DMS114 treated with DMSO at 0.1 percent for 48 hours (cell line): ENCODE measurements around the gene TPCN2.

ENCODE experiments used
- DNase-seq: peaks from one replicate; lab custom pipeline; 2025; ENCODE audit not compliant: unreplicated experiment; lab: John Stamatoyannopoulos, UW

Gene TPCN2

DNA sequence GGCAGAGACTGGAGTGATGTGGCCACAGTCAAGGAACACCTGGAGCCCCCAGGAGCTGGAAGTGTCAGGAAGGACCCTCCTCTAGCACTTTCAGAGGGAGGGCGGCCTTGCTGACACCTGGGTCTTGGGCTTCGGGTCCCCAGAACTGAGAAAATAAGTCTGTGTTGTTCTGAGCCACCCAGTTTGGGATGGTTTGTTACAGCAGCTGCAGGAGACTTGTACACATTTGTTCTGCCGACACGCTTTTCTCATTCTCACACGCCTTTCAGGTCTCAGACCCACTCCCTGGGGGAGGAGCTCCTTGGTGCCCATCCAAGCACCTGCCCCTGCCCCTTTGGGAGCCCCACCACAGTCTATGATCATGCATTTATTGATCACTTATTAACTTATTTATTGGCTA is 59.8 kb downstream of the TPCN2 start:
- no peak for DNase-seq

DNA sequence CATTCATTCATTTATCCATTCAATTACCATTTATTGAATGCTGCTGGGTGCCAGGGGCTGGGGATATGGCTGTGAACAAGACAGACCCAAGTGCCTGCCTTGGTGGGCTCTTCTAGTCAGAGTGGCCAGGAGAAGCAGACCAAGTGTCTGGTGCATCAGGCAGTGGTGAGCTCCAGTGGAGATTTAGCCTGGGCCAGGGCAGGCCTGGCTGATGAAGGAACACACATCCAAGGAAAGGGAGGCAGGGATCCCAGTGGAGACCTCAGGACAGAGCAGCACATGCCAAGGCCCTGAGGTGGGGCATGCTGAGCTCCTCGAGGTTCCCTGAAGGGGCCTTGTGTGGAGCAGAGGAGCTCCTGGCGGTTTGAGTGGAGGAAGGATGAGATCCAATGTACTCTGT is 60.4 kb downstream of the TPCN2 start:
- no peak for DNase-seq

DNA sequence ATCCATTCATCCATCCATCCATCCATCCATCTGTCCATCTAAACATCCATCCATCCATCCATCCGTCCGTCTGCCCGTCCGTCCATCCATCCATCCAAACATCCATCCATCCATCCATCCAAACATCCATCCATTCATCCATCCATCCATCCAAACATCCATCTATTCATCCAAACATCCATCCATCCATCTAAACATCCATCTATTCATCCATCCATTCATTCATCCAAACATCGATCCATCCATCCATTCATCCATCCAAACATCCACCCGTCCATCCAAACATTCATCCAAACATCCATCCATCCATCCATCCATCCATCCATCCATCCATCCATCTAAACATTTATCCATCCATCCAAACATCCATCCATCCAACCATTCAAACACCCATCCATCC is 61.7 kb downstream of the TPCN2 start:
- DNase-seq: no peak

DNA sequence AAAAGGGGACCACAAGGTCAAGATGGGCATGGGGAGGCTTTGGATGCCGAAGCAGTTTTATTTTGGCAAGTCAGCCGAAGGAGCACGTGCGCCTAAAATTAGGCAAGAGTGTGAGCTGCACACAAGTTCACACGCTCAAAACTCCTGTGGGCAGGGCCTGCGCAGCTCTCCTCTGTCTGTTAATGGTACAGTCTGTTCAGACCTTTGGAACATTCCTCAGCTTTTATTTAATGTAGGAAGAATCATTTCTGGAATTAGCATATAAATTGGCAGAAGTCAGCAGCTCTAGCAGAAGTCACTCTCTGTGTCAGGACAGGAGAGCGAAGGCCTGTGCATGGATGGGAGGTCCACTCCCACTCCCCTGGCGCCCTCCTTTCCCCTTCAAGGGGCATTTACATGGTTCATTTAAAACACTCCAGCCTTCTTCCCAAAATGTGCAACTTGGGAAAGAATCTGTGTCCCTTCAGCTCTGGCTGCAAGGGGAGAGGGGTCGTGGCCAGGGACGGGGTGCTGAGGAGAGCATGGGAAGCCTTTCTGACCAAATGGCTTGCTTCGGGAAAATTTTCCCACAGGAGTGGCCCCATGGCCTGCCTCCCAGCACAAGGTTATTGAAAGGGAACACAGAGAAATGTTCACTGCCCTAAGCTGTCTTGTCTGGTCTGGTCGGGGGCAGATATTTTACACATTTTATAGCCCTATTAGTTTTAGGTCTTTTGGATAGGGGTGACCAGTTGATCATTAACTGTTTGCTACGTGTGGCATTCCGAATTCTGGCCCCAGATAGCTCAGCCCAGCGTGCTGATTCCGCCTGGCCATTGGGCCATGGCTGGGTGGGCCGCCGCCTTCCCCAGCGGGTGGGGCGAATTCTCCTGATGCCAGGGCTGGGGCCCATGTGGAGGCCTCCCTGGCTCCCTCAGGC is 63.2 kb downstream of the TPCN2 start:
- no peak for DNase-seq

DNA sequence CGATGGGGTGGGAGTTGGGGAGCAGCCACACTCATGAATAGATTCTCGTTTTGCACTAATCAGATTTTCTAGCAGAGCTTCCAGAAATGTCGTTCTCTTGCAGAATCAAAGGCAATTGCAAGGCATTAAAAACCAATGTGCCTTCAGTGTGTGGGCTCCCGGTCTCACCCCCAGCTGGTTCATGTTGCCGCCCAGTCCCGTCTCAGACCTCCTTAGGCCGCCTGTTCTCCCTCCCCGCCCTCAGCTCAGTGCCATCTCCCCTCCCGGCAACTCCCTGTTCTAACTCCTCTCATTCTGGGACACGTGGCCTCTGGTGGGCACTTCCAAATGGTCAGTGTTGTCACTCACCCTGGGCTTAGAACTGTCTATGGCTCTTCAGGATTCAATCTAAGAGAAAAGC is 64.5 kb downstream of the TPCN2 start:
- DNase-seq: no peak

DNA sequence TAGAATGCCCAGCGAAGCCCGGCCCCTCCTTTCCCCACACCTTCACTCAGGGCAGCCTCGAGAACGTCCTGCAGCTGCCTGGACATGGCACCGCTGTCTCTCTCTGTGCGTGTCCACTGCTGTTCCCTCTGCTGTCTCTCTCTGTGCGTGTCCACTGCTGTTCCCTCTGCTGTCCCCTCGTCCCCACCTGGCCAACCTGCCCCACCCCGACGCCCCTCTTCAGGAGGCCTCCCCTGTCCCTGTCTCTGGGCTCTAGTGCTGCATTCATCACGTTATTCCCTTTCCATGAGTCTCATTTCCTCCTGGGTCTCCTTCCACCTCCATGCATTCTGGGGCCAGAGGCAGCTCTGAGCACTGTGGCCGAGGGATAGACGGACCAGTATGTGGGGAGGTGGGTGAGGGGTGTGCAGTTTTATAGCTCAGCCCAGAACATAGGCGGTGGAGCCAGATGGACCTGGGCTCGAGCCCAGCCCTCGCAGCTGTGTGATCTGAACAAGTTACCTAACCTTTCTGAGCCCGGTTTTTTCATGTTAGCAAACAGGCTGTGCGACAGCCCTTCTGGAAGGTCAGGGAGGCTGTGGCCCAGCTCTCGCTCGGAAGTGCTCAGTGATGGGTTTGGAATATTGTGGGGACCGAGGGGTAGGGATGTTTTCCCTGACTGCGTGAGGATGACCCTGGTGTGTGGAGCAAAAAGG is 65.1 kb downstream of the TPCN2 start:
- DNase-seq: no peak

DNA sequence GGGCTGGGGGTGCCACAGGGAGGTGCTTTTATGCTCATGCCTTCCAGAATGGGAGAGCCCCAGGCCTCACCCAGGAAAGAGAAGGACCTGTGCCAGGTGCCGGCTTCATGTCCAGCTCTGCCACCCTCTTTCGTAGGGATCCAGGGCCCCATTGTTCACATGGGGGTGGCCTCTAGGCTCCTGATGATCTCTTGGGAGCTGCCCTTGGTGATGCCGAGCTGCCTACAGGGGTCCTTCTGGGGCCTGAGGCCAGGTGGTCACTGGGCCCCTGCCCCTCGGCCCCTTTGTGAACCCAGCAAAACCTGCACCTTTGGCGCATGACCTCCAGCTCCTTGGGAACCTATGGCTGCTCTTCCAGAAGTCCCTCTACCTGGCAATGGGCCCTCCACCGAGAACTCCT is 65.6 kb downstream of the TPCN2 start:
- DNase-seq: no peak

DNA sequence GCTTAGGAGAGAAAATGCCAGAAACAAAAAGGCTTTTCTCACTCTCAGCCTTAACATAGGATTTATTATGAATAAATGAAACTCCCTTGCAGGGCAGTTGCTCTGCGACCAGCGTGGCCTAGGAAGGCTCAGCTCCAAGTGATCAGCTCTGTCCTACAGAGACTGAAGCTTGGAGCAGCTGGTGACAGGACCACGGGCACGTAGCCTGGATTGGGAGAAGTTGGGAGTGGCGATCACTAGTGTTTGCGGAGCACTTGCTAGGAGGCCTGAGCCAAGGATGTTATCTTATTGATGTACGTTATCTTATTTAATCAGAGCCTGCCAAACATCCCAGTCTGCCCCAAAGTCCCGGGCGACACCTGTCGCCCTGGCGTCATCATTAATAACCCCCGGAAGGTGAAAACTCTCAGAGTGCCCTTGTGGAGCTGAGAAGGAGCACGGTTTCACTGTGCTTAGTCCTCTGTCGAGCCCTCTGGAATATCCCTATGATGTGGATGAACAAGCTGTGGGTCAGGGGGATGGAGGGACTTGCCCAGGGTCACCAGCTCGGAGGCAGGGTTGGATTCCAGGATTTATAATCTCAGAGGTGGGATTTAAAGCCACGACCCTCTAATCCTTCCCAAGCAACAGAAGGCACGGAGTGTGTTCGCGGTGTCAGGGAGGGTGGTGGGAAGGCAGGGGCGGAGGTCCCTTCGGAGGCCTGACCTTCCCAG is 66.2 kb downstream of the TPCN2 start:
- DNase-seq: no peak

DNA sequence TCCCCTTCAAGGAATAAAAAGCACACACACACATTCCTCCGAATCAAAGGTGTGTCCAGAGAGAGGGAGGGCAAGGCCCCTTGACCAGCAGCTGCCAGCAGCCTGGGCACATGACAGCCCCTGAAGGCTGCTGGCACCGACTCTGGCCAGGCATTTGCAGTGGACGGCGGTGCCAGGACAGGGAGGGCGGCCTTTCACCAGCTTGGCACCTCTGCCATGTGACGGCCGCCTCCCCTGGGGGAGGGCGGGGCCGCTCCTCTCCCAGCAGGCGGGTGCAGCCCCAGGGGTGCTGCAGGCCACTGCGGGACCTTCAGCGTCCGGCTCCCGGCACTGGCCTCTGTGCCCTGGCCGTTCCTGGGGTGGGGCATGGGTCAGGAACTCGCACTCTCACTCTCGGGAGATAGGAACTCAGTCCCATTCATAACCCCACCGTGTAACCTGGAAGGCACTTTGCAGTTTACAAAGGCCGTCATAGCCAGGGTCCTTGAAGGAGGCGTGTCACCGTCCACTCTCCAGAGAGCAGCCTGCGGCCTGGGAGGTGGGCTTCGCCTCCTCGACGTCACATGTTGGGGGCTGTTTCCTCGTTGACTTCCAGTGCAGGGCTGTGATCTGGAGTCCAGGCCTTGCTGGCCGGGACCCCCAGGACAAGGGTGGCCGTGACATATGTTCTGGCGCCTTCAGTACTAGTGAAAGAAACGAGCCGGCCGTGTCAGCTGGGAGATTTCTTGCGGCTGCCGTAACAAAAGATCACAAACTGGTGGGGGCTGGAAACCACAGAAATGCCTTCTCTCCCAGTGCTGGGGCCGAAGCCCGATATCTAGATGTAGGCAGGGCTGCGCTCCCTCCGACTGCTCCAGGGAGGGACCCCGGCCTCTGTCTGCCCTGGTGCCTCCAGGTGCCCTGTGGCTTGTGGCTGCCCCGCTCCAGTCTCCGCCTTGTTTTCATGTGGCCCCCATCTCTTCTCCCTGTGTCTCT is 67.1 kb downstream of the TPCN2 start:
- no peak for DNase-seq

DNA sequence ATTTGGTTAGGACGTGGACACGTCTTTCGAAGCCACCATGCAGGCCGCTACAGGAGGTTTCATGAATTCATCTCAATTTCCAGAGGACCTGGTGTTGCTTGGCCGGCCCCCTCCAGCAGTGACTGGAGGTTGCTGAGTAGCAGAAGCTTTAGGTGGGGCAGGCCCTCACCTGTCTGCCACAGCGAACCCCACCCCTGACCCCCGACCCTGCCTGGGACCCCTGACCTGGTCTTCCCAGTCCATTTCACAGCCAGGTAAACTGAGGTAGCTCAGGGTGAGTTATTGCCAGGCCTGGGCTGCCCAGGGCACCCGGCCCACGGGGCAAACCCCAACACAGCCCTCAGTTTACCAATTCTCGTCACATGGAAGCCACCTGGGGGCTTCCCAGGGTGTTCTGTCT is 67.9 kb downstream of the TPCN2 start:
- DNase-seq: no peak

DNA sequence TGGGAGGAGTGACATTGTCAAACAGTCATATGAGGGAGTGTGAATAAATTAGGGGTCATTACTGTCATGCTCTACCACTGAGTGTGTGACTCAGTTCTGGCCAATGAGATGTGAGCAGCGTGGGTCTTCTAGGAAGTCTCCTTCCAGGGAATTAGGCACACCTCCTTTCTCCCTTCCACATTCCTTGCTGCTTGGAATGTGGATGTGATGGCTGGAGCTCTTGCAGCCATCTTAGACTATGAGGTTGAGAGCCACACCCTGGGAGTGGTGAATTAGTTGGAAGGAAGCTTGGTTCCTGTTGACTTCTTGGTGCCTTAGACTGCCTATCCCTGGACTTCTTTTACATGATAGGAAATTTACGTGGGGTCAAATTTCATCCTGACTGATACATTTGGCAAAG is 70.5 kb downstream of the TPCN2 start:
- DNase-seq: no peak

DNA sequence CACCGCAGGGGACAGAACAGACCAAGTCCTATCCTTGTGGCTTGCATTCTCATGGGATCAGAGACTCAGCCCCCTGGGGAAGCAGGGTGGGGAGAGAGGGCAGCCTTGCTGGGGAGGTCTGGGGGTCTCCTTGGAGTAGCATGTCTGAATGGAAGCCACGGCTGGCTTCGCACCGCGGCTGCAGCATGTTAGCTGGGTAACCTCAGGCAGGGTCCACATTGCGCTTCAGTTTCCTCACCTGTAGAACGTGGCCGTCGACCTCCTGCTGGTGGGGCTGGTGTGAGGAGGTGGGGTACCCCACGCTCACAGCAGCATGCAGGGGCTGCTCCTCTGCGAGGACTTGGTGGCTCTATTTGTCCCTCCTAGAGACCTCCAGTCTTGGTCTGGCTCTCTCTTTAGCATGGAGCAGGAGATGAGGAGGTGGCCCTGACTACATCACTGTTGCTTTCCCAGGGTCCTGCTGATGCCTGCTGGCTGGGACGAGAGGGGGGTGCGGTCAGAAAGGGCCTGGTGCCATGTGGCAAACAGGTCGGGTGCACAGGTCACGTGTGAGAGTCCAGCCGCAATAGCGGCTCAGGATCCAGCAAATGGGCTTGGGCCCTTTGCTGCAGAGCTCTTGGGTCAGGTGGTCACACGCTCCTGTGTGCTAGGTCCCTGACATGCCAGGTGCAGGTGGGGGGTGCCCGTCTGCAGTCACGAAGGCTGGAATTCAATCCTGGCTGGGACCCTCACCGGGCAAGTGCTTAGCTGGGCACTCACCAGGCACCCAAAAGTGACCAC is 71.6 kb downstream of the TPCN2 start:
- no peak for DNase-seq

DNA sequence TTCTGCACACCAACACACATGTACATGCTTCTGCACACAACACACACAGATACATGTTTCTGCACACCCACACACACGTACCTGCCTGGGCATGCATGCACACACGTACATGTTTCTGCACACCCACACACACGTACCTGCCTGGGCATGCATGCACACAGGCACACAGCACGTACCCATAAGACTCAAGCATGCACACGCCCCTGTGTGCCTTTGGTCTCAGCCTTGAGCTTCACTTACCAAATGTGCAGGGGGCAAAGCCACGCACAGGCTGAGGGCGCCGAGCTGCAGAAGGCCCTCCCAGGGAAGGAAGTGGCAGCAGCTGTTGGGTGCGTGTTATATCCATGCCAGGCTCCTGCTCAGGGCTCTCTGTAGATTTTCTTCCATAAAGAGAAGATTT is 72.3 kb downstream of the TPCN2 start:
- DNase-seq: no peak

DNA sequence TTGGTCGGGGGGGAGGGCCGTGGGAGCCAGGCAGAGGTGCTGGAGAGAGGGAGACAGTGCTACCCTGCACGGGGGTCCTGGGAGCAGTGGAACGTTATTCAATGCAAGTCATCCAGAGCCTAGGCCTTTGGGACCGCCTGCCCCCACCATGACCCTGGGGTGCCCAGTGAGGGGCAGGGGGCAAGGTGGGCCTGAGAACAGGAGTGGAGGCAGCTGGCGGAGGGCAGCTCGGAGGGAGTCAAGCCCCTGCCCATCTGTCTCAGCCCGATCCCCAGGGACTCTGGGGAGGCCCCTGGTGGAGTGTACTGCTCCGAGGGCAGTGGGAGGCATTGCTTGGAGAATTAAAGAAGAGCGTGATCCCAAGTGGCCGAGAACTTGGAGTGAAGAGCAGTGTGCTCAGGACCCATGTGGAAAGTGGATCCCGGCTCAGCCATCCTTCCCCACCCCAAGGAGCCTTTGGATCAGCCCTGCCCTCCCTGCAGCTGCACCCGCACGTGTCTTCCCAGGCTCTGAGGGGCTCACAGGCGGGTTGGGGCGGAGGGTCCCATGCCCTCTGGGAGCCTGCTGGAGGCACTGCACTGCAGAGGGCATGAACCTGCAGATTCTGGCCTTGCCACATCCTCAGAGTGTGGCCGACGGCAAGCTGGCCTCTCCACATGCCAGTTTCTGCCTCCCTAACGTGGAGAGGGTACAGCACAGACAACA is 73.0 kb downstream of the TPCN2 start:
- DNase-seq: no peak

DNA sequence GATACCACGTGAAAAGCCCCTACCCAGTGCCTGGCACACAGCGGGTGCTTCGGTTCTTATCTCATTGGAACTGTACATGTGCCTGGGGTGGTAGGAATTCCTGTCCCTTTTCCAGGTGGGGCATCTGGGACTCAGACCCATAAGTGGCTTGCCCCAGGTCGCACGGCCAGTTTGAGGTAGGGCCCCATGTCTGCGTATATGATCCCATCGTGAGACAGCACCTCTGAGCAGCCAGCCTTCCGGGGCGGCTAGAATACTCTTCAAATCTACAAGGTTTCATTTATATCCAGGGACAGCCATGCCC is 73.5 kb downstream of the TPCN2 start:
- no peak for DNase-seq

DNA sequence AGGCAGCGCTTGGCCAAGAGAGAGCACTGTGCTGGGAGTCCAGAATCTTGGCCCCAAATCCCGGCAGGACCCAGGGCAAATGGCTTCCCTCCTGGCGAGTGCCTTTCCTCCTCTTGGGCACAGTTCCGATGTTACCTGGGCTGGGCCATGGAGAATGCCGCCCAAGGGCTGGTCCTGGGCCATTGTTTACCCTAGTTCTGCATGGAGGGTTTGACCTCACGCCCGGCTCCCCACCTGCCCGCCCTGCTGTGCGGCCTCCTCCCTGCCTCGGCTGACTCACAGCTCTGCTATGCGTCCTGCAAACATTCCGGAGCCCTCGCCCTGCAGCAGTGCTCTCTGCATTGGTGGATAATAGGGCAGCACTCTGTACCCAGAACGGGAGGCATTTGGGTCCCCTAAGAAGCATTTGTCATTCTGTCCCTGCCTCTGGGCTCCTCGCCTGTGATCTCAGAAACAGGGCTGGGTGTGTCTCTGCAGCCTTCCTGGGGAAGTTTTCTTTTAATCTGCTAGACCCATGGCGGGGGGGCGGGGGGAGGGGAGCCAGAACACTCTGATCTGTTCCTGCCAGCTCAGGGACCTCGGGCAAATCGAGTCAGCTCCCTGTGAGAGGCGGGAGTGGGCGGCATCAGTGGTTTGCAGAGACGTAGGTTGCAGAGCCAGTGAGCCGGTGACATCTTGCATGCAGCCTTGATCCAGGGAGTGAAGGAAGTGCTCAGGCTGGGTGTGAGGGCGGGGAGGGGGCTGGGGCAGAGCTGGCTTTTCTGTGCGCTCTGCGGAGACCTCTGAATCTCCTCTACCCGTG is 74.1 kb downstream of the TPCN2 start:
- no peak for DNase-seq

DNA sequence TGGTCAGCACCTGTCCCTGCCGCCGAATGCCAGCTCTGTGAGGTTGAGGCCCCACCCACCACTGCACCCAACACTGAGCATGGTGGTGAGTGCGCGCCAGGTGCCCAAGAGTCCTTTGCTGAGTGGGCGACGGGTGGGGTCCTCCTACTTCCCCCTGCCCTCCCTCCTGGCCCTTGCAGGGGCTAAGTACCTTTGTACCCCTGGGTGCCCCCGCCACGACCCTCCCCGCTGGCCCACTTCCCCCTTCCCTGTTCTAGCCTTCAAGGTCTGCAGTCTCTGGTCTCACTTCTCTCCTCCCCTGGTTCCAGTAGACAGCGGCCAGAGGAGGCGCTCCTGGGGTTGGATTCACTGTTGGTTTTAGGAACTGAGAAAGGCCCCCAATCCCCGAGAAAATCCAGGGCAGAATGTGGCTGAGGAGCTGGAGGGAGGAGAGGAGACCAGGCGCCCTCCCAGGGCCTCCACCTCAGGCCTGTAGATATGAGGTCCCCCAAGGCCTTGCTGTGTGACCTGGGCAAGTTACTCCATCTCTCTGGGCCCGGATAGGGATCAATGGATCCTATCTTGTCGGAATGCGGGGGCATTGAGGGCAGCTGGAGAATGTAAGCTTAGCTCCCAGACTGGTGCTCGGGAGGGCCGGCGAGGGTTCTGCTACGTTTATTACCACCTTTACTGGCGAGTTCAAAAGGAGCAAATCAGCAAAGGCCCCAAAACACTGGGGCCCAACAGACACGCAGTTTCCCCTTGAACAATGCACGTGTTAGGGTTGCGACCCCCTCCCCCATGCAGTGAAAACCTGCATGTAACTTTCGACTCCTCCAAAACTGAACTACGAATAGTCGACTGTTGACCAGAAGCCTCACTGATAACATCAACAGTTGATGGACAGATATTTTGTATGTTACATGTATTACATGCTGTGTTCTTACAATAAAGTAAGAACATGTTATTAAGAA is 75.1 kb downstream of the TPCN2 start:
- no peak for DNase-seq

DNA sequence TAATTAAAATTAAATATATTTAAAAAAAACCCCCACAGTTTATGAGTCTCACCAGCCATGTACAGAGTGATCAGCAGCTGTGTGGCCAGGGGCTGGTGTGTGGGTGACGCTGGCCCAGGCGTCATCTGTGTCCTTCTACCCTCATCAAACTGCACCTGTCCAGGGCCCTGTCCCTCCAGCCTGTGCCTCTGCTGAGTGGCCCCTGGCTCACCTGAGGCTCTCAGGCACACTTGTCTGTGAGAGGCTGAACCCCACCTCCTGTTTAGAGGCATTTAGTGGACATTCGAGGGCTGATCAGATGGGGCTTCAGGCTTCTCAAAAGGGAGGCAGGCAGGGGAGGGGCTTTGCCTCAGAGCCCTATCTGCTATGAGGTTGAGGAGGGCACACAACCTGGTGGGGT is 77.1 kb downstream of the TPCN2 start:
- no peak for DNase-seq
